A549 (cell line): ENCODE data around the gene ROR2.

Source experiments
- CBX2 ChIP-seq: fragments of 200-600 bp; sonication (generic); IDR thresholded peaks from 2 replicates; pipeline ENCODE4 v1.6.1; 2016; ENCODE audit warnings: low read depth, mild to moderate bottlenecking, borderline replicate concordance
- CHD2 ChIP-seq: fragments of 150-350 bp; IDR thresholded peaks from 2 replicates; pipeline ENCODE4 v1.6.1; 2014; ENCODE audit warnings: low read length; ENCODE audit not compliant: partially characterized antibody
- CHD4 ChIP-seq: fragments of 200-600 bp; sonication (generic); IDR thresholded peaks from 2 replicates; pipeline ENCODE4 v1.6.1; 2016; ENCODE audit warnings: antibody characterized with exemption, mild to moderate bottlenecking, borderline replicate concordance
- CTCF ChIP-seq: fragments of >200 bp; sonication (Bioruptor Twin); formaldehyde crosslinking; IDR thresholded peaks from 3 replicates; pipeline ENCODE4 v1.5.1; 2016
- HDAC2 ChIP-seq: fragments of 200-600 bp; sonication (generic); IDR thresholded peaks from 2 replicates; pipeline ENCODE4 v1.6.1; 2016
- JUN ChIP-seq, 2 experiments: fragments of >200 bp; sonication (Bioruptor Twin); formaldehyde crosslinking; IDR thresholded peaks; 2 replicates in 1 of 2; 3 replicates in 1 of 2; pipeline ENCODE4 v1.6.1; 2016 to 2017
- KDM1A ChIP-seq: fragments of 200-600 bp; sonication (generic); IDR thresholded peaks from 2 replicates; pipeline ENCODE4 v1.6.1; 2016; ENCODE audit warnings: low read depth, mild to moderate bottlenecking
- KDM5A ChIP-seq: fragments of 200-600 bp; sonication (generic); IDR thresholded peaks from 2 replicates; pipeline ENCODE4 v1.6.1; 2016; ENCODE audit warnings: antibody characterized with exemption, mild to moderate bottlenecking
- POLR2A ChIP-seq: IDR thresholded peaks from 2 replicates; pipeline ENCODE4 v1.6.1; 2012; ENCODE audit warnings: mild to moderate bottlenecking, low read length
- POLR2AphosphoS2 ChIP-seq: conservative IDR thresholded peaks from 2 replicates; pipeline ENCODE4 v1.6.1; 2012; ENCODE audit warnings: low read length, improper control_type of control experiment, inconsistent platforms
- RCOR1 ChIP-seq: fragments of 150-350 bp; IDR thresholded peaks from 2 replicates; pipeline ENCODE4 v1.6.1; 2014; ENCODE audit warnings: antibody characterized with exemption, low read length, low read depth
- RFX5 ChIP-seq: fragments of 450-650 bp; IDR thresholded peaks from 2 replicates; pipeline ENCODE4 v1.7.1; 2014; ENCODE audit warnings: antibody characterized with exemption, mild to moderate bottlenecking, moderate library complexity
- RNF2 ChIP-seq: fragments of 200-600 bp; sonication (generic); IDR thresholded peaks from 2 replicates; pipeline ENCODE4 v1.6.1; 2016; ENCODE audit warnings: low read depth, mild to moderate bottlenecking, antibody characterized with exemption, moderate library complexity, borderline replicate concordance

- TF ChIP-seq POLR2A, result no peak
- no peak for TF ChIP-seq POLR2AphosphoS2
- TF ChIP-seq KDM5A, result no peak
- TF ChIP-seq HDAC2, result no peak
- no peak for TF ChIP-seq JUN (IDR thresholded peaks at IDR 0.05)
- TF ChIP-seq RFX5, result no peak
- no peak for TF ChIP-seq CTCF
- TF ChIP-seq CHD4, result no peak
- no peak for TF ChIP-seq CHD2
- no peak for TF ChIP-seq KDM1A
- TF ChIP-seq RNF2, result no peak
- TF ChIP-seq CBX2, result no peak
- TF ChIP-seq RCOR1, result no peak
These were observed 136.7 kb downstream of the ROR2 start for GRCh38 chr9:91813176-91813795.
